ENCODE measurements around the gene CDKL4. TPM values are rescaled to one million over a fixed set of nuclear protein-coding genes. Genes with fewer than 3 reads are reported as not detected.

Gene CDKL4
- total RNA-seq, 2 donors from 2014 or later: 0.64 TPM; not detected in 1

DNA sequence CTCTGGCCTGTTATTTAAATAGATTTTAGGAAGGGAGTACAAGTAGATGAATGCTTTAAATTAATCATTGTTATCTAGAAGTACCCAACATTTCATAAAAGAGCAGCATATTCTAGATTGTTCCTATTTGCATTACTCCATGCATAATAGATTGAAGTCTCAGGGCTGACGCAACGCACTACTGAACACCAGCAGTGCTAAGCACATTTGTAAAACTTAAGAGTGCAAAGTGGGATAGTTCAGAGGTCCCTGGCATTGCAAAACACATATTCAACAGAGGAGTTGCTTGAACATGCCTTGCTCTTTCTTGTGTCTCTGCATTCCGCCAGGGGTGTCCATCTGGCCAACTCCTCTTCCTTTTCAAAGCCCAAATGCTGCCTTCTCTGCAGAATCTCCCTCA is 22.3 kb downstream of the CDKL4 start:
- no peak for DNase-seq
- intact Hi-C loops (cut with DNase I): no loop called here
- no peak for TF ChIP-seq CTCF (IDR thresholded peaks at IDR 0.05)

GRCh38 chr2:39220136-39220535 is 23.6 kb downstream of the CDKL4 start:
- H3K4me3 ChIP-seq: no peak overlapping the region
- intact Hi-C loops (cut with DNase I): no loop called here
- H3K9me3 ChIP-seq: no peaks in the 10 kb centered on the region
- no peak for TF ChIP-seq CTCF (IDR thresholded peaks at IDR 0.05)
- no peak overlapping the region for H3K27ac ChIP-seq
- DNase-seq: no peak
- no peaks in the 10 kb centered on the region for H3K27me3 ChIP-seq
- H3K36me3 ChIP-seq: no peaks in the 10 kb centered on the region
- H3K9ac ChIP-seq (ENCODE audit: low read depth in 2 of 2, low read length in 2 of 2): no peak overlapping the region
- H3K4me1 ChIP-seq: no peaks in the 10 kb centered on the region

More for the DNA sequence above, 22.3 kb downstream of the CDKL4 start:
- Histone ChIP-seq H3K4me3 (no peak overlapping the region), H3K27ac (no peak overlapping the region), H3K9me3 (no peaks in the 10 kb centered on the region), H3K4me1 (no peaks in the 10 kb centered on the region), H3K9ac (ENCODE audit: low read depth in 2 of 2, low read length in 2 of 2) (no peak overlapping the region), H3K27me3 (no peaks in the 10 kb centered on the region), H3K36me3 (no peaks in the 10 kb centered on the region)

DNA sequence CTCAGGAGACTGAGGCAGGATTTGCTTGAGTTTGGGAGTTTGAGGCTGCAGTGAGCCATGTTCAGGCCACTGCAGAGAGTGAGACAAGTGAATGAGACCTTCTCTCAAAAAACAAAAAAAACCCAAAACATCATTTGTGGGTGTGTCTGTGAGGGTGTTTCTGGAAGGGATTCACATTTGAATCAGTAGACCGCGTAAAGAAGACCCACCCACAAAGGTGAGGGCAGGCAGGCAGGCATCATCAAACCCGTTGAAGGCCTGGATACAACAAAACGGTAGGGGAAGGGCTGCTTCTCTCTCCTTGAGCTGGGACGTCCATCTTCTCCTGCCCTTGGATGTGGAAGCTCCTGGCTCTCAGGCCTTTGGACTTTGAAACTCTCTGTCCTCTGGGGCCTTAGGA is 25.4 kb downstream of the CDKL4 start:
- Histone ChIP-seq H3K27me3 (no peaks in the 10 kb centered on the region), H3K9me3 (no peaks in the 10 kb centered on the region), H3K36me3 (no peaks in the 10 kb centered on the region), H3K9ac (ENCODE audit: low read depth in 2 of 2, low read length in 2 of 2) (no peak overlapping the region), H3K27ac (no peak overlapping the region), H3K4me1 (no peaks in the 10 kb centered on the region), H3K4me3 (no peak overlapping the region)
- intact Hi-C loops (cut with DNase I): no loop called here
- DNase-seq: no peak
- TF ChIP-seq CTCF (IDR thresholded peaks at IDR 0.05): no peak

DNA sequence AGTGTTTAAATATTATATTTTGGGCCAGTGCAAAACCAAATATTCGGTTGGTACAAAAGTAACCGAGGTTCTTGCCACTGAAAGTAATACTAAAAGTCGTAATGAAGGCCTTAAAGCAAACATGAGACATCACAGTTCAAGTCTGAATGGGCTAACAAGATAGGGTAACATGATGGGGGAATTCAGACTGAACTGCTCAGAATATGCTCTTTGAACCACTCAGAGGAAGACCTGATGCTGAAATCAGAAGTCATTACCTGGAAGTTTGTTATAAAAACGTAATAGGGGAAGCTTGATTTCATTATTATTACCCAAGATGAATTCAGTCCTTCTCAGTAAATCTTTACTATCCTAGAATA is 26.6 kb downstream of the CDKL4 start:
- Histone ChIP-seq H3K27me3 (no peaks in the 10 kb centered on the region), H3K4me1 (no peaks in the 10 kb centered on the region), H3K27ac (no peak overlapping the region), H3K36me3 (no peaks in the 10 kb centered on the region), H3K9ac (ENCODE audit: low read depth in 2 of 2, low read length in 2 of 2) (no peak overlapping the region), H3K9me3 (no peaks in the 10 kb centered on the region), H3K4me3 (no peak overlapping the region)
- TF ChIP-seq CTCF (IDR thresholded peaks at IDR 0.05): no peak
- intact Hi-C loops (cut with DNase I): no loop called here
- DNase-seq: no peak

GRCh38 chr2:39216346-39217191 is 27.2 kb downstream of the CDKL4 start:
- peak; percentile 25 for DNase-seq
- Histone ChIP-seq H3K27ac (no peak overlapping the region), H3K9ac (ENCODE audit: low read depth in 2 of 2, low read length in 2 of 2) (no peak overlapping the region)

More at GRCh38 chr2:39216346-39217191, 27.2 kb downstream of the CDKL4 start:
- intact Hi-C loops (cut with DNase I): no loop called here
- H3K4me3 ChIP-seq: no peak overlapping the region
- H3K36me3 ChIP-seq: no peaks in the 10 kb centered on the region
- no peaks in the 10 kb centered on the region for H3K9me3 ChIP-seq
- H3K27me3 ChIP-seq: no peaks in the 10 kb centered on the region
- no peak for TF ChIP-seq CTCF (IDR thresholded peaks at IDR 0.05)
- no peaks in the 10 kb centered on the region for H3K4me1 ChIP-seq
